OCI-LY1 (cell line): ENCODE data around the gene BTNL2.

Experiments used
- CTCF ChIP-seq: fragments of 200-600 bp; sonication (generic), shearing (Covaris generic); IDR thresholded peaks from 2 replicates; pipeline ENCODE4 v1.5.1; 2017; ENCODE audit warnings: mild to moderate bottlenecking, antibody characterized with exemption, low read length, moderate library complexity, mixed read lengths
- EZH2 ChIP-seq: fragments of 200-600 bp; sonication (generic), shearing (Covaris generic); IDR thresholded peaks from 2 replicates; pipeline ENCODE4 v1.8.0; 2017; ENCODE audit warnings: borderline replicate concordance, mixed run types, mild to moderate bottlenecking, antibody characterized with exemption, low read length, moderate library complexity, mixed read lengths

- no peak for TF ChIP-seq CTCF
- TF ChIP-seq EZH2, result no peak
Observed at GRCh38 chr6:32369660-32370059, 37.3 kb downstream of the BTNL2 start.
